Esophagus squamous epithelium (tissue), 5 donors: ENCODE measurements around the gene EPAS1. TPM values are rescaled to one million over a fixed set of nuclear protein-coding genes. Genes with fewer than 3 reads are reported as not detected.

Experiments
- DNase-seq: peaks from one replicate; lab custom pipeline; 2025; lab: John Stamatoyannopoulos, UW
- H3K27ac ChIP-seq, 4 donors: fragments of 200-600 bp; sonication (generic); one replicate each; pipeline ENCODE4 v1.5.1; 2016 to 2019; ENCODE audit warnings: mild to moderate bottlenecking in 1 of 4
- H3K27me3 ChIP-seq, 4 donors: fragments of 200-600 bp; sonication (generic); 1 replicate in 3 of 4; 2 replicates in 1 of 4; pipeline versions ENCODE4 v1.5.1 to v1.6.0; 2017 to 2021; ENCODE audit warnings: antibody characterized with exemption in 1 of 4
- H3K36me3 ChIP-seq, 3 donors: fragments of 200-600 bp; sonication (generic); one replicate each; pipeline ENCODE4 v1.5.1; 2016 to 2019
- H3K4me1 ChIP-seq, 3 donors: fragments of 200-600 bp; sonication (generic); one replicate each; pipeline ENCODE4 v1.5.1; 2017 to 2019
- H3K4me3 ChIP-seq, 4 donors: fragments of 200-600 bp; sonication (generic); 1 replicate in 3 of 4; 2 replicates in 1 of 4; pipeline ENCODE4 v1.5.1; 2016 to 2019; ENCODE audit warnings: mild to moderate bottlenecking in 2 of 4, moderate library complexity in 1 of 4
- H3K9me3 ChIP-seq, 3 donors: fragments of 200-600 bp; sonication (generic); one replicate each; pipeline ENCODE4 v1.5.1; 2016 to 2019
- CTCF ChIP-seq, 6 experiments: fragments of 450-650 bp in 4 of 6; fragments of 200-600 bp in 2 of 6; sonication (generic) in 2 of 6; IDR thresholded peaks; one replicate each; pipeline ENCODE4 v1.5.1; 2016 to 2019; ENCODE audit warnings: antibody characterized with exemption in 6 of 6, mild to moderate bottlenecking in 4 of 6, moderate library complexity in 4 of 6
- POLR2A ChIP-seq, 4 donors: fragments of 450-650 bp; IDR thresholded peaks; one replicate each; pipeline ENCODE4 v1.6.1; 2017; ENCODE audit warnings: antibody characterized with exemption in 4 of 4, mild to moderate bottlenecking in 4 of 4, moderate library complexity in 3 of 4
- WGBS, 2 donors: methylation state at CpG; one replicate each; pipeline ENCODE4 v1.1.5; 2018; 5-methylcytosine and 5-hydroxymethylcytosine counted together
- intact Hi-C: fragments of 100-400 bp; cut with DNase I; formaldehyde crosslinking; loops from one replicate; pipeline ENCODE4 v1.15.0; 2022
- total RNA-seq, 4 donors: library from RNA; depleted of rRNA; stranded (reverse); fragments of >200 nt; gene quantifications; one replicate each; pipeline ENCODE4 v1.1.0, GENCODE V29; 2016
- donor health status: DM: yes; HTN: yes; CAD: no.

EPAS1 gene
- total RNA-seq, 4 donors from 2014 or later = 86.7 to 151 (median 105) TPM

- H3K4me3 ChIP-seq = no peak overlapping the region
- WGBS, 2 donors = 59 to 64% methylated on average over 5 of the region's 5 CpGs
- no peak for DNase-seq
- peak overlapping the region in 3 of 4 donors; percentile 49 to 63 (median 57) for H3K27ac ChIP-seq
- intact Hi-C loops = no loop called here
- no peaks in the 10 kb centered on the region for H3K36me3 ChIP-seq
- no peaks in the 10 kb centered on the region for H3K9me3 ChIP-seq
- no peaks in the 10 kb centered on the region for H3K27me3 ChIP-seq
- H3K4me1 ChIP-seq = peaks cover 23 to 96% (median 44%) of the 10 kb centered on the region in 3 donors
- TF ChIP-seq CTCF (IDR thresholded peaks at IDR 0.05) (no peak), POLR2A (IDR thresholded peaks at IDR 0.05) (no peak)
These were observed 22.5 kb downstream of the EPAS1 start for GRCh38 chr2:46319711-46320110.

- H3K27ac ChIP-seq = peak overlapping the region in 3 of 4 donors; percentile 49 to 63 (median 57)
- H3K4me3 ChIP-seq = peak overlapping the region in 1 of 4 donors; percentile 33
- TF ChIP-seq CTCF (IDR thresholded peaks at IDR 0.05) (no peak), POLR2A (IDR thresholded peaks at IDR 0.05) (no peak)
- DNase-seq = no peak
- H3K36me3 ChIP-seq = no peaks in the 10 kb centered on the region
- intact Hi-C loops = no loop called here
- WGBS, 2 donors = 68 to 69% methylated on average over 8 of the region's 8 CpGs
- H3K4me1 ChIP-seq = peaks cover 19 to 96% (median 43%) of the 10 kb centered on the region in 3 donors
- no peaks in the 10 kb centered on the region for H3K27me3 ChIP-seq
- H3K9me3 ChIP-seq = no peaks in the 10 kb centered on the region
These were observed 22.9 kb downstream of the EPAS1 start for GRCh38 chr2:46320141-46320567.

- H3K4me3 ChIP-seq = no peak overlapping the region
- H3K9me3 ChIP-seq = no peaks in the 10 kb centered on the region
- H3K4me1 ChIP-seq = peaks cover 22 to 97% (median 51%) of the 10 kb centered on the region in 3 donors
- WGBS, 2 donors = 52 to 59% methylated on average over 4 of the region's 4 CpGs
- H3K27ac ChIP-seq = no peak overlapping the region
- intact Hi-C loops = no loop called here
- no peak for TF ChIP-seq CTCF (IDR thresholded peaks at IDR 0.05)
- no peak for TF ChIP-seq POLR2A (IDR thresholded peaks at IDR 0.05)
- H3K36me3 ChIP-seq = no peaks in the 10 kb centered on the region
- H3K27me3 ChIP-seq = no peaks in the 10 kb centered on the region
- no peak for DNase-seq
These were observed 26.5 kb downstream of the EPAS1 start for GRCh38 chr2:46323730-46324129.

- Histone ChIP-seq H3K4me1 (peaks cover 21 to 97% (median 54%) of the 10 kb centered on the region in 3 donors), H3K27ac (peak overlapping the region in 1 of 4 donors; percentile 20)
These were observed 28.1 kb downstream of the EPAS1 start for GRCh38 chr2:46325182-46325928.

More at GRCh38 chr2:46325182-46325928, 28.1 kb downstream of the EPAS1 start:
- no peak for DNase-seq
- H3K36me3 ChIP-seq = no peaks in the 10 kb centered on the region
- intact Hi-C loops = no loop called here
- no peaks in the 10 kb centered on the region for H3K27me3 ChIP-seq
- no peak overlapping the region for H3K4me3 ChIP-seq
- H3K9me3 ChIP-seq = no peaks in the 10 kb centered on the region
- no peak for TF ChIP-seq CTCF (IDR thresholded peaks at IDR 0.05)
- no peak for TF ChIP-seq POLR2A (IDR thresholded peaks at IDR 0.05)
- 75% methylated on average over 5 to 6 of the region's 6 CpGs for WGBS, 2 donors
